ENCODE data around the gene RPP21.

DNA sequence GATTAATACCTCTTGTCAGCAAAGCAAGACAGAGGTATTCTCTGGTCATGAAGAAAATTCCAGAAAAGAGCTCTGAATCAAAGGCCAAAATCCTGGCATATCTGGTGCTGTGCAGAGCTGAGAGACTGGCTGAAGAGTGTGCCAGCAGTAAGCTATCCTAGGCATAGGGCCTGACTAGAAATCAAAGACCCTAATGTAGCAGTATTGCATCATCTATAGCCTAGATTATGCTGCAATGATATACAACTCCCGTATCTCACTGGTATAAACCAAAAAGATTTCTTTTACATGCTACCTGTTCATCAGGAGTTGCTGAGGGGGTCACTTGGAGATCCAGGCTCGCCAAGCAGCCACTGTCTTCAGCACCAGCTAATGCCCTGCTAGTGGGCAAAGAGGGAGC is 49.1 kb upstream of the RPP21 start:
- TF ChIP-seq, protein P1, sequence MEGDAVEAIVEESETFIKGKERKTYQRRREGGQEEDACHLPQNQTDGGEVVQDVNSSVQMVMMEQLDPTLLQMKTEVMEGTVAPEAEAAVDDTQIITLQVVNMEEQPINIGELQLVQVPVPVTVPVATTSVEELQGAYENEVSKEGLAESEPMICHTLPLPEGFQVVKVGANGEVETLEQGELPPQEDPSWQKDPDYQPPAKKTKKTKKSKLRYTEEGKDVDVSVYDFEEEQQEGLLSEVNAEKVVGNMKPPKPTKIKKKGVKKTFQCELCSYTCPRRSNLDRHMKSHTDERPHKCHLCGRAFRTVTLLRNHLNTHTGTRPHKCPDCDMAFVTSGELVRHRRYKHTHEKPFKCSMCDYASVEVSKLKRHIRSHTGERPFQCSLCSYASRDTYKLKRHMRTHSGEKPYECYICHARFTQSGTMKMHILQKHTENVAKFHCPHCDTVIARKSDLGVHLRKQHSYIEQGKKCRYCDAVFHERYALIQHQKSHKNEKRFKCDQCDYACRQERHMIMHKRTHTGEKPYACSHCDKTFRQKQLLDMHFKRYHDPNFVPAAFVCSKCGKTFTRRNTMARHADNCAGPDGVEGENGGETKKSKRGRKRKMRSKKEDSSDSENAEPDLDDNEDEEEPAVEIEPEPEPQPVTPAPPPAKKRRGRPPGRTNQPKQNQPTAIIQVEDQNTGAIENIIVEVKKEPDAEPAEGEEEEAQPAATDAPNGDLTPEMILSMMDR (IDR thresholded peaks at IDR 0.05) = no peak
- no peak for TF ChIP-seq EZH2phosphoT487 (IDR thresholded peaks at IDR 0.05)
- TF ChIP-seq EZH2 (IDR thresholded peaks at IDR 0.05) = no peak
